Stimulated activated CD8-positive, alpha-beta memory T cell treated with anti-CD3 and anti-CD28 coated beads, Interleukin-12 subunit alpha, Interleukin-12 subunit beta, amount 100 ng/mL, for 24 hours (primary cell): ENCODE results near the gene PLA2G5.

Experiments
- DNase-seq: peaks from one replicate; pipeline ENCODE4 v3.0.0-alpha.2; 2020; ENCODE audit errors: extremely low read depth

Gene PLA2G5

DNA sequence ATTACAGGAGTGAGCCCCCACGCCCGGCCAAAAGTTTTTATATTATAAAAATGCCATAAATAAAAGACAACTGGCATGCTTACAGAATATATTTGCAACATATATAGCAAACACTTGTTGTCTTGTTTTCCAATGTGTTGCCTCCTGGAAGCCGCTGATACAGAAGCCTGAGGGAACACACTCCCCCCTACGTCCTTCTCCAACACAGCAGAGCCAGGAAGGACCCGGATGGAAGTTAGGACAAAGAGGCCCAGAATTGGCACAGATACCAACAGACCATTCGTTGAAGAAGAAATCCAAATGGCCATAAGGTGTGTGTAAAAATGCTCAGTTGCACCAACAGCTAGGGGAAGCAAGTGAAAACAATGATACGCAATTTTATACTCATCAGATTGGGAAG, 1.3 kb upstream of the PLA2G5 start:
- no peak for DNase-seq

DNA sequence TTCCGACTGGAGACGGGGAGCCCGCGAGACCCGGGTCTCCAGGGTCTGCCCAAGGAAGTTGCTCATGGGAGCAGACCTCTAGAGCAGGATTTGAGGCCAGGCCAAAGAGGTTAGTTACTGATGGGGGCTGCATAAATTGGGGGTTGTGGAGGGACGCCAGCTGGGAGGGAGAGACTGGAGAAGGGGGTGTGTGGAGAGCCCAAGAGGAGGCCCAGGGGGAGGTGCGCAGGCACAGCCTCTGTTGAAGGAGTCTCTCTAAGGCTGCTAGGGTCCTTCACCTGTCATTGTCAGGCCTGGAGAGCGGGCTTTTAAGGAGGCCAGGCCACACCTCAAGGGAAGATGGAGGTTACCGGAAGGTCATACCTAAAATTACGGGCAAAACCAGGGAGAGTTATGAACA, 363 bp downstream of the PLA2G5 start:
- no peak for DNase-seq

DNA sequence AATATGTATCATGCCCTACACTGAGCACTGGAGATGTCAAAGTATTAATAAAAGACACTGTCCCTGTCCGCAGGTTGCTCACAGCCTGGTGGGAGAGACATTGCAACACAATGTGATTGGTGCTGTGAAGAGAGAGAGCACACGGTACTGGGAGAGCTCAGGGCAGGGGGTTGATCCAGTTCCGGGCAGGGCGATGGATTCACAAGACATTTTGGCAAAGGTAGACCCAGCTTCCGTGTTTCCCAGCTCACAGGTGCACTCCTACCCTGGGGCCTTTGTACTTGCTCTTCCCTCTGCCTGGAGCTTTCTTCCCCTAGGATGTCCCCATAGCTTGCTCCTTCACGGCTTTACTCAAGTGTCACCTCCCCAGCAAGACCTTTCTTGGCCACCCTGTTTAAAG, 1.4 kb downstream of the PLA2G5 start:
- DNase-seq = no peak

DNA sequence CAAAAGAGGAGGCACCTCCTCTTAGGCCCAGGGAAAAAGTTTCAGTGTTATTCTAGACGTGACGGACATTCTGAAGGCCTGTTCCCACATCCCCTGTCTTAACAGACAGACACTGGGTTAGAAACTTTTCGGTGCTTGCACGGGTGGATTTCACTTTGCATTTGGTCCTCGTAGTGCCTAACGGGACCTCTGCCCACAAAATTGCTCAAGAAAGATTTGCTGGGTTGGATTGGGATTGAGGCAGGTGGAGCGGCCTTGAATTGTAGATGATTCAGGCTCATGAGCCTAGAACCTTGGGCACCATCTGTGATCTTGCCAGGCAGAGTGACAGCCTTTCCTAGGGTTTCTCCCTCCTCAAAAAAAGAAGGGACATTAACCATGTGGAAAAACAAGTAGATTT, 2.8 kb downstream of the PLA2G5 start:
- DNase-seq = no peak

- DNase-seq = no peak
Measured at GRCh38 chr1:20073256-20073655, 3.3 kb downstream of the PLA2G5 start.

- no peak for DNase-seq
Measured at GRCh38 chr1:20074055-20074724, 4.2 kb downstream of the PLA2G5 start.

- no peak for DNase-seq
Measured at GRCh38 chr1:20074725-20075171, 4.8 kb downstream of the PLA2G5 start.

GRCh38 chr1:20075345-20075744, 5.4 kb downstream of the PLA2G5 start:
- no peak for DNase-seq

- DNase-seq = no peak
Measured at GRCh38 chr1:20076223-20076622, 6.2 kb downstream of the PLA2G5 start.

DNA sequence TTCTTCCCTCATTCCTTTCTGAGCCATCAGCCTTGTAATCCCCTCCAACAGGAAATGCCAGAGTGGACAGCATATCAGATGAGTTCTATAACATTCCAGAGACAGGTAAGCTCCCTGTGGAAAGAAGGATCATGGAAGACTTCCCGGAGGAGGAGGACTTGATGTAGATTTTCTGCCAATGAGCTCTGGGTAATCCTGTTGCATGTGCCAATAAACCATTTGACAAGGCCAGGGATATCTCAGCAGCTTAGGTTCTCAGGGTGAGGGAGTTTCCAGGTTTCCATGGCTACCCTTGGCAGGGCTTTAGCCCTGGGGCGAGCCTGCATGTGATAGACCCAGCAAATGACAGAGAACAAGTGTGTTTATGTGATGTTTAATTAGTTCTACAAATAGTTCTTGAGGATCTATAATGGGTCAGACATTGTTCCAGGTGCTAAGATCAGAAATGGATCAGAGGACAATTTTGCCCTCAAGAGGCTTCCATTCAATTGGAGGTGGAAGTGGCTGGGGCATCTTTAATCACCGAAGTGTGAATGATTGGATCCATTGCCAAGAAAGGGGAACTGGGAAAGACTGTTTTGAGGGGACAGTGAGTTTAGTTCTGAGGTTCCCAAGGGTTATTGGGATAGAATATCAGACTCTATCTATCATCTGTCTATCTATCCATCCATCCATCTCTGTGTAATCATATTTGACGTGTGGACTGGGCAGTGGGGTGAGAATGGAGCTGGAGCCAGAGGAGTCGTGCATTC, 6.9 kb downstream of the PLA2G5 start:
- no peak for DNase-seq

- no peak for DNase-seq
Measured at GRCh38 chr1:20078171-20078651, 8.2 kb downstream of the PLA2G5 start.

DNA sequence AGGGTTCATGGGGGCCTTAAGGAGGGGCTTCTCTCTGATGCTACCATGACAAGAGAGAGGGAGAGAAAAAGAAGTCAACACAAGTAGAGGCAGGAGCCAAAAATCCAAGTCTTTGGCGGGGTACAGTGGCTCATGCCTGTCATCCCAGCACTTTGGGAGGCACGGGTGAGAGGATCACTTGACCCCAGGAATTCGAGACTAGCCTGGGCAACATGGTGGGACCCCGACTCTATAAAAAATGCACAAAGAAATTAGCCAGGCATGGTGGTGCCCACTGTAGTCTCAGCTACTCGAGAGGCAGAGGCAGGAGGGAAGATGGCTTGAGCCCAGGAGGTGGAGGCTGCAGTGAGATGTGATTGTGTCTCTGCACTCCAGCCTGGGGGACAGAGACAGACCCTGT, 8.7 kb downstream of the PLA2G5 start:
- DNase-seq = no peak

GRCh38 chr1:20079661-20080305, 9.8 kb downstream of the PLA2G5 start:
- DNase-seq = no peak

GRCh38 chr1:20080441-20081352, 10.7 kb downstream of the PLA2G5 start:
- DNase-seq = no peak

DNA sequence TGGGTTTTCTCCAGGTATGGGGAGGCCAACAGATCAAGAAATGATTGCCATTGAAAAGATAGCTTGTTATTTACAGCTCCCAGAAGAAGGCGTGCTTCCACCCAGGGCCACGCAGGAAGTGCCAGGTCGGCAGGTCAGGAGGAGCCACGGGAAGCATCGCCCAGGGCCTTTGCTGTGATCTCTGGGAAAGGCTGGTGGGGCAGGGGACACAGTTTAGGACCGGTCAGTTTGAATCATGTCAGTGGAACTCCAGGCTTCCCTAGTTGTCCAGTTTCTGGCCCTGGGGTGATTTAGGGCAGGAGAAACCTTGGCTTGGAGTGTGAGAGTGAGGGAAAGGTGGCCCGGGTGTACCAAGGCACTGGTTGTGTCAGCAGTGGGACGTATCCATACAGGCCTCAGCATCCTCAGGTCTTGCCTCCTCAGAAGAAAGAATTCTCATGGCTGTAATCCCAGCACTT, 11.4 kb downstream of the PLA2G5 start:
- DNase-seq = no peak

- DNase-seq = no peak
Measured at GRCh38 chr1:20082772-20083171, 12.8 kb downstream of the PLA2G5 start.

DNA sequence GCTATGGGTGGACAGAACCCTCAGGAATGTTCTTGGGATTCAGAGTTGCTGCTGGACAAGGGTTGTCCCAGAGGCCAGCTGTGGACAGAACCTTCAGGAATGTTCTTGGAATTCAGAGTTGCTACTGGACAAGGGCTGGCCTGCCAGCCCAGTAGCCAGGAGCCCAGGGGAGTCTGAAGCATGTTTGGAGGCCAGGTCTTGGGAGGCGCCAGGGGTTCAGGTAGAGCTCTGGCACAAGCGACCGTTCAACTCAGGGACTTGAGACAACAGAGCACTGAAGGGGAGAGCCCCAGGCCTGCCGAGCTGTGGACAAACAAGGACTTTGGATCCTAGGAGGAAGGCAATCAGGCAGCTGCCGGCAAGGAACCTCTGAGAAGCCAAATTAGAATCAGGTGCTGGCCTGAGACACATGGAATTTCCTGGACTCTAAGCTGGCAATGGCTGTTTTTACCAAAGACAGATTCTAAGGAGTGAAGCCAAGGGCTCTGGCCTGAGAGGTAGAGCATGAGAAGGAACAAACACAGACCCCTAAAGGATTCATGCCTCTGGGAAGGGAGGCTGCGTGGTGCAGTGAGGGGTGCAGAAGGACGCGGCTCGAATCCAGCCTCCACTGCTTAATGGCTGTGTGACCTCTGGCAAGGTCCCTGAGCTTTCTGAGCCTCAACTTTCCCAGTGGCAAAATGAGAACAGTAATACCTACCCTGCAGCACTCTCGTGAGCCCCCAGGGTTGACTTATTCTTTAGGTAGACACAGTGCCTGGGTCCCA, 13.4 kb downstream of the PLA2G5 start:
- no peak for DNase-seq

GRCh38 chr1:20086800-20087199, 16.8 kb downstream of the PLA2G5 start:
- DNase-seq = no peak

DNA sequence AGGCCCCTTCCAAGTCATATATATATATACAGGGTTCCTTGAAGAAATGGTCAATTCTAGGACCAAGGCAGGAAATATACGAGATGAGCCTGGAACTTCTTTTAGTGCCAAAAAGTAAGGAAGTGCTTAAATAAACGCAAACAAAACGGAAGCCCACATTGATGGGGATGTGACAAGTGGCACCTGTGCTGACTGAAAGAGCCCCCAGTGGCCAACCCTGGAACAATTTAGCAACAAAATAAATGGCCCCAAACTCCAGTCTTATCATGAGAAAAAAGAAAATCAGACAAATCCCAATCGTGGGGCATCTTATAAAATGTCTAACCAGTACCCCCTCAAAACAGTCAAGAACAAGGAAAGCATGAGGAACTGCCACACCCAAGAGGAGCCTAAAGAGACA, 17.7 kb downstream of the PLA2G5 start:
- DNase-seq = no peak

GRCh38 chr1:20089328-20090077, 19.5 kb downstream of the PLA2G5 start:
- no peak for DNase-seq
